Common myeloid progenitor, CD34-positive (primary cell): ENCODE data around the gene KCNN3.

ENCODE experiments used
- CTCF ChIA-PET: fragments of 350-600 bp; sonication (Branson Sonifier 250); formaldehyde crosslinking; loops from one replicate; lab custom pipeline; 2021; ENCODE audit warnings: antibody characterized with exemption; lab: Charles Lee
- POLR2A ChIA-PET: fragments of 350-600 bp; sonication (Branson Sonifier 250); formaldehyde crosslinking; loops from one replicate; lab custom pipeline; 2021; ENCODE audit warnings: antibody characterized with exemption; lab: Charles Lee
- DNase-seq, 3 donors: peaks; one replicate each; pipeline versions ENCODE4 v3.0.0 to v3.0.0-alpha.2; 2013
- H3K27ac ChIP-seq, 2 experiments: 1 replicate in 1 of 2; 2 replicates in 1 of 2; pipeline ENCODE4 v1.7.0; 2013; ENCODE audit warnings: inconsistent platforms in 2 of 2, low read length in 2 of 2, mild to moderate bottlenecking in 2 of 2, low read depth in 1 of 2, moderate library complexity in 1 of 2; ENCODE audit not compliant: severe bottlenecking in 2 of 2, insufficient read depth in 1 of 2, poor library complexity in 1 of 2
- H3K27me3 ChIP-seq, 5 experiments: replicated peaks in 2 of 5; 1 replicate in 3 of 5; 2 replicates in 2 of 5; pipeline versions ENCODE4 v1.6.1 to v1.7.0; 2013; ENCODE audit warnings: low read length in 4 of 5, mild to moderate bottlenecking in 2 of 5, moderate library complexity in 2 of 5, inconsistent platforms in 1 of 5; ENCODE audit not compliant: insufficient read depth in 5 of 5, control insufficient read depth in 4 of 5
- H3K36me3 ChIP-seq, 4 experiments: 1 replicate in 2 of 4; 2 replicates in 2 of 4; pipeline versions ENCODE4 v1.6.1 to v1.7.0; 2013; ENCODE audit warnings: low read length in 3 of 4, control low read depth in 1 of 4, mild to moderate bottlenecking in 1 of 4; ENCODE audit not compliant: control insufficient read depth in 4 of 4, insufficient read depth in 4 of 4
- H3K4me1 ChIP-seq, 4 experiments: 1 replicate in 3 of 4; 2 replicates in 1 of 4; pipeline versions ENCODE4 v1.6.1 to v1.7.1; 2013; ENCODE audit warnings: low read length in 3 of 4, mild to moderate bottlenecking in 3 of 4, control low read depth in 1 of 4, inconsistent platforms in 1 of 4, moderate library complexity in 1 of 4; ENCODE audit not compliant: control insufficient read depth in 4 of 4, insufficient read depth in 4 of 4; ENCODE audit errors: control extremely low read depth in 1 of 4
- H3K4me3 ChIP-seq, 7 experiments: 1 replicate in 4 of 7; 2 replicates in 3 of 7; pipeline versions ENCODE4 v1.5.1 to v1.7.0; 2013; ENCODE audit warnings: mild to moderate bottlenecking in 7 of 7, low read length in 6 of 7, moderate library complexity in 6 of 7, inconsistent platforms in 2 of 7, low read depth in 2 of 7, control low read depth in 1 of 7; ENCODE audit not compliant: insufficient read depth in 4 of 7, control insufficient read depth in 1 of 7; ENCODE audit errors: extremely low read depth in 1 of 7
- H3K9me3 ChIP-seq, 5 experiments: 1 replicate in 4 of 5; 2 replicates in 1 of 5; pipeline versions ENCODE4 v1.6.1 to v1.7.1; 2013; ENCODE audit warnings: low read length in 4 of 5, mild to moderate bottlenecking in 2 of 5, inconsistent platforms in 1 of 5, low read depth in 1 of 5, moderate library complexity in 1 of 5; ENCODE audit not compliant: control insufficient read depth in 4 of 5, insufficient read depth in 2 of 5; ENCODE audit errors: control extremely low read depth in 1 of 5
- WGBS: methylation state at CpG from one replicate; pipeline ENCODE4 v1.1.5; 2013; ENCODE audit not compliant: insufficient coverage; 5-methylcytosine and 5-hydroxymethylcytosine counted together

The KCNN3 gene

DNA sequence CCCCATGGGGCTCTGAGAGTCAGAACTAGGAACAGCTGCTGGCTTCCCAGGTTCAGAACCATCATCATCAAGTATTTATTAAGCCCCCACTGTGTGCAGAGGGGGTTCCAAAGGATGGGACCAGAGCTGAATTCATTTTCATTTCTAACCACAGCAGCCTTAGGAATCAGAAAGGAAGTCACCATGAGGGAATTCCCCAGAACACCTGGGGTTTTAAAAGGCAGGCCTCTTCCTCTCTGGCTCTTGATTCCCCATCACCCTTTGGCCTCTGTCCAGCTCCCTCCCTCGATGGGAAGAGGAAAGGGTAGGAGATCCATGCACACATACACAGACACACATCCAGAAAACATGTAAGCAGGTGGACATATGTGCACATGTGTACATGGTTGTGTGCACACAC is 1.3 kb upstream of the KCNN3 start:
- Histone ChIP-seq H3K4me3 (no peak overlapping the region), H3K27ac (no peak overlapping the region), H3K9me3 (no peaks in the 10 kb centered on the region), H3K27me3 (peaks cover 0 to 38% (median 11%) of the 10 kb centered on the region in 5 experiments), H3K4me1 (peaks cover 0 to 29% (median 23%) of the 10 kb centered on the region in 4 experiments), H3K36me3 (no peaks in the 10 kb centered on the region)
- ChIA-PET POLR2A (no interaction called here), CTCF (interaction anchor here (0.9 to 3.3 kb wide), 5 partner anchors 10 to 451 kb away, joined by 3 to 9 read pairs (median 4); no protein-coding TSS in a partner anchor)
- no CpG with 5 or more reads among the region's 1 CpG for WGBS
- no peak for DNase-seq

DNA sequence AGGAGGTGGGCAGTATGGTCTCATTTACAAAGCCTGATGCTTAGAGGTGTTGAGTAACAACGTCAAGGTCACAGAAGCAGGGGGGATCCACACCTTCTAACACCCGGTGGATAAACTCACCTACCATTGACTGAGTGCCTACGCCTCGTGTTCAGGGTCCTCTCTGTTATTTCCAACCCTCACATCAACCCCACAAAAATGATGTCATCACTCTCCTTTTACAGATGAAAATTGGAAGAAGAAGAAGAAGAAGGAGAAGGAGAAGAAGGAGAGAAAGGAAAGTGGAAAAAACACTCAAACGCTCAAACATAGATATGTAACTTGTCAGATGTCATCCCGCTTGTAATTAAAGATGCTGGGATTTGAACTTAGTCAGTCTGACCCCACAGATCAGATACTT is 653 bp upstream of the KCNN3 start:
- WGBS = 90% methylated on average over 2 of the region's 6 CpGs
- peaks cover 0 to 40% (median 12%) of the 10 kb centered on the region in 5 experiments for H3K27me3 ChIP-seq
- H3K36me3 ChIP-seq = no peaks in the 10 kb centered on the region
- no peak for DNase-seq
- H3K4me1 ChIP-seq = peaks cover 0 to 29% (median 24%) of the 10 kb centered on the region in 4 experiments
- H3K9me3 ChIP-seq = no peaks in the 10 kb centered on the region
- peak overlapping the region in 1 of 7 experiments; percentile 43 for H3K4me3 ChIP-seq
- CTCF ChIA-PET = interaction anchor here (1.1 to 5.7 kb wide), 6 partner anchors 8 to 201 kb away, joined by 3 to 30 read pairs (median 9); no protein-coding TSS in a partner anchor
- no peak overlapping the region for H3K27ac ChIP-seq
- POLR2A ChIA-PET = no interaction called here

DNA sequence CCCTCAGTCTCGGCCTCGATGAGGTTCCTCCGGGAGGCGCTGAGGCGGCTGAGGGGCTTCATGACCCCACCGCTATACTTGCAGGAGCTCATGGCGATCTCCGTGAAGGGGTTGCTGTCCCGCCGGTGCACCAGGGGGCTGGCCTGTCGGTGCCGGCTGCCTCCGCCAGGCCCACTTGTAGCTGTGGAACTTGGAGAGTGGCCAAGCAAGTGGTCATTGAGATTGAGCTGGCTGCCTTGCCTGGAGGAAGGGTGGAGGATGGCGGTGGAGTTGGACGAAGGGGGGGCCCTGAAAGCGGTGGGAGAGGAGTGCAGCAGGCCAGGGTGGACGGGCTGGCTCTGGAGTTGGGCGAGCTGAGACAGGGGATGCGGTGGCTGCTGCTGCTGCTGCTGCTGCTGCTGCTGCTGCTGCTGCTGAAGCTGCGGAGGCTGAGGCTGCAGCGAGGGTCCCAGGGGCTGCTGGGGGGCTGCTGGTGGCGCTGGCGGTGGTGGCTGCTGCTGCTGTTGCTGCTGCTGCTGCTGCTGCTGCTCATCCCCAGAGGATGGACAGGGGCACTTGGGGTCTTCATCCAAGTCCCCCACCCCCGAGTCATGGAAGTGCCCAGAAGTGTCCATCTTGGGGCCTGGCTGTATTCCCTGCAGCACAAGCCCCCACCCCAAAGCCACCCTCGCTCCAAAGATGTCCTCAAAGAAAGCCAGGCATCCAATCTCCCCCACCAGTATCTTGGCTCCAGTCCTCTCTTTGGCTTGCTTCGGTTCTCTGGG is 548 bp downstream of the KCNN3 start:
- WGBS = 44% methylated on average over 24 of the region's 26 CpGs
- ChIA-PET POLR2A (no interaction called here), CTCF (interaction anchor here (1.1 to 5.7 kb wide), 6 partner anchors 9 to 200 kb away, joined by 3 to 30 read pairs (median 6); no protein-coding TSS in a partner anchor)
- H3K27me3 ChIP-seq = peaks cover 0 to 40% (median 11%) of the 10 kb centered on the region in 5 experiments
- peak overlapping the region in 4 of 7 experiments; percentile 12 to 59 (median 44) for H3K4me3 ChIP-seq
- peaks cover 0 to 31% (median 27%) of the 10 kb centered on the region in 4 experiments for H3K4me1 ChIP-seq
- DNase-seq = peak in 1 of 3 donors; percentile 35
- H3K9me3 ChIP-seq = no peaks in the 10 kb centered on the region
- no peaks in the 10 kb centered on the region for H3K36me3 ChIP-seq
- H3K27ac ChIP-seq = no peak overlapping the region

DNA sequence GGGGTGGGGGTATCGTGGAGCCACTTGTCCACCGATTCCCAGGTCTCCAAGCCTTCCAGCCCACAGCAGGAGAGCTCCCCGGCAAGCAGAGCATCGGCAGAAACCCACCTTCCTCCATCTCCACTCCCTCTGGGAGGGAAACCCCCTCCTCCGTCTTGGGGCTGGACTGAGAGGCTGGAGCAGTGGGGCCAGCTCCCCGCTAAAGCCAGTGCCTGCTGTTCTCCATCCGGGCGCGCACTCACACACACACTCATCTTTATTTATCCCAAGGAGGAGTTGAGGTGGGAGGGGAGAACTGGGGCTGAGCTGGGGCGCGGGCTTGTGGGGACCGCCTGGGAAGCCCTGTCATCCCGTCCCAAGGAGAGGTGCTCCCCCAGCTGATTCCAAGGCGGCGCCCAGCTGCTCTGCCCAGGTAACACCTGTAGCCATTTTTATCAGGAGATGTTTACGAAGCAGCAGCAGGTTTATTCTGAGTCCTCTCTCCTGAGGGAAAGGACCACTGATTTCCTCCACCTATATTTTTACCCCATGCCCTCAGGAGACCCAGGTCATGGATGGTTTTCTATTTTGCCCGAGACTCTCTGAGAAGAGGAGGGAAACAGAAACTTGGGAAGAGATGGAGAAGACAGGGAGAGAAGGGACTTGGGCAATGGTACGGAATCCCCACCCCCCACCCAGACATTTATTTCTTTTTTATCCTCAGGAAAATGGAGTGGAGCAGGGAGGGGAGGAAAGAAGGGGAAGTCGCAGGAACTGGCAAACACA is 2.1 kb downstream of the KCNN3 start:
- Histone ChIP-seq H3K4me3 (peak overlapping the region in 1 of 7 experiments; percentile 46), H3K36me3 (no peaks in the 10 kb centered on the region), H3K4me1 (peaks cover 0 to 40% (median 27%) of the 10 kb centered on the region in 4 experiments), H3K27ac (no peak overlapping the region), H3K27me3 (peaks cover 0 to 40% (median 11%) of the 10 kb centered on the region in 5 experiments), H3K9me3 (no peaks in the 10 kb centered on the region)
- POLR2A ChIA-PET = interaction anchor here (0.5 kb wide), 1 partner anchor 129 kb away, joined by 3 read pairs; no protein-coding TSS in a partner anchor
- CTCF ChIA-PET = interaction anchor here (0.5 to 5.7 kb wide), 6 partner anchors 11 to 199 kb away, joined by 4 to 30 read pairs (median 10); no protein-coding TSS in a partner anchor
- 53% methylated on average over 10 of the region's 19 CpGs for WGBS
- DNase-seq = no peak

DNA sequence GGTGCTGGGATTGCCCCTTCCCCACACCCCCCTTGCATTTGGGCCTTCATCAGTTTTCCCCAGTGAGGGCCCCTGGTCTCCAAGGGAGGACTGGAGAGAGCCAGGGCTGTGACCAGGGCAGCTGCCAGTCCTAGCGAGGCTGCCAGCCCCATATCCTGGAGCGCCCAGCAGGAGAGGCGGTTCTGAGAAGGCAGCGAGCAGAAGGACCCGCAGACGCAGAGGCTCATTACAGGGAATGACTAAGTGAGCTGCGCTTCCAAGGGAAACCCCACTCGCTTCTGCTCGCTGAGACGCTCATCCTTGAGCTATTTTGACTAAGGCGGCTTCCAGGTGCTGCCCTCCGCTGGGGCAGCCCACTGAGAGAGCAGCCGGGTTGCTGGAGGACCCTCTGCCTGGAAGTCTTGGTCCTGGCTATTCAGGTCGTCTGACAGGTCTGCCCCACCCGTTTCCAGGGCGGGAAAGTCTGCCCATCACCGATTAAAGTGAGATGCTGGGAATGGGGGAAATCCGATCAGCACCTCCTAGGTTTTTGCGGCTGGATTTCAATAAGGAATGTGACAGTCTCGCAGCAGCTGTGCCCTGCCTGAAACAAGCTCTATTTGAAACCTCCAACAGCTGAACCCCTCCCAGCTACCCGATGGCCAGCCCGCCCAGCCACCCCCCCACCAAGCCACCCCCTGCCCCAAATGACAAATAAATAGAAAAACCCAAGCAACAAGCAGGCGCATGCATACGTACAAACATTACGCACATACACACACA is 2.8 kb downstream of the KCNN3 start:
- peak in 1 of 3 donors; percentile 63 for DNase-seq
- 85% methylated on average over 18 of the region's 25 CpGs for WGBS
- ChIA-PET POLR2A (no interaction called here), CTCF (interaction anchor here (1.3 to 5.7 kb wide), 5 partner anchors 9 to 62 kb away, joined by 3 to 30 read pairs (median 10); no protein-coding TSS in a partner anchor)
- Histone ChIP-seq H3K36me3 (no peaks in the 10 kb centered on the region), H3K9me3 (no peaks in the 10 kb centered on the region), H3K4me3 (no peak overlapping the region), H3K27ac (no peak overlapping the region), H3K4me1 (peaks cover 0 to 40% (median 27%) of the 10 kb centered on the region in 4 experiments), H3K27me3 (peaks cover 0 to 40% (median 12%) of the 10 kb centered on the region in 5 experiments)

DNA sequence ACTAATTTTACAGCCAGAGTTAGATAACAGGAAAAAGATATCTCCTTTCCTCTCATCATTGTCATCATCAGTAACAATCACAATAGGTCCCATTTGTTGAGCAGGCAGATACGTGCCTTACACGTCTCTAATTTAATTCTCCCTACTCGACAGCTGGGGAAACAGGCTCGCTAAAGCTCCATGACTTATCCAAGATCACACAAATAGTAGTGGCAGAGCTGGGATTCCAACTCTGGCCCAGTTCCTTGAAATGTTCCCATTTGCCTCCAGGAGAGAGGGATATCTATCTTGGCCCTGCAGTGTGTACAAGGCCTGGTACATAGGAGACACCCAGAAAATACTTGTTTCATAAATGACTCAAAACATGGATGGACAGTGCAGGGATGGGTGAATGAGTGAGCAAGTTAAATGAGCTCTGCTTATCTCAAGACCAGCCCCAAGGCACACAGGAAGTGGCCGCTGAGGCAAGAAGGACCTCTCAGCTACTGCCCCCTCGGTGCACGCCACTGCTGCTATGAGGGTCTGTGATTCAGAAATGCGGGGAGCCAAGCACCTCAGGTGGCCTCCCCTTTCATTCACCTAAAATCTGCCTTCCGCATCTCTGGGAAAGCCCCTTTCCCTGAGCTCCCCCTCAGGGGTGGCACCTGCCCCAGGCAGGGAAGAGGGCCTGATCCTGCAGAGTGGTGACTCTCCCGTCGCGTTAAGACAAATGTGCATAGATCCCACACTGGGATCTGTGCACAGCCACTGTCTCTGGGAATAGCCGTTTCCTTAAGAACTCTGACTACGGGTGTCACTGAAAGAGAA is 3.6 kb downstream of the KCNN3 start:
- ChIA-PET CTCF (interaction anchor here (1.3 to 5.7 kb wide), 6 partner anchors 10 to 61 kb away, joined by 3 to 30 read pairs (median 8); no protein-coding TSS in a partner anchor), POLR2A (interaction anchor here (0.6 kb wide), 2 partner anchors 17 to 73 kb away, joined by 3 to 5 read pairs; no protein-coding TSS in a partner anchor)
- DNase-seq = no peak
- Histone ChIP-seq H3K27ac (no peak overlapping the region), H3K27me3 (peaks cover 0 to 40% (median 13%) of the 10 kb centered on the region in 5 experiments), H3K9me3 (no peaks in the 10 kb centered on the region), H3K36me3 (no peaks in the 10 kb centered on the region), H3K4me1 (peaks cover 0 to 40% (median 27%) of the 10 kb centered on the region in 4 experiments), H3K4me3 (no peak overlapping the region)
- 97% methylated on average over 12 of the region's 14 CpGs for WGBS
